ENCODE measurements around the gene FBH1. TPM values are rescaled to one million over a fixed set of nuclear protein-coding genes. Genes with fewer than 3 reads are reported as not detected.

The FBH1 gene
- total and polyA plus RNA-seq, 10 of the 15 experiments (the other 5 are each of a cell fraction or from before 2014, with no cell fraction given) = 6.1 to 67.6 (median 47.2) TPM

- Histone ChIP-seq H3K4me3 (no peak overlapping the region), H2AFZ (ENCODE audit: control insufficient read depth, low read depth, low read length) (no peak overlapping the region), H3K4me2 (ENCODE audit: control insufficient read depth, insufficient read depth) (no peak overlapping the region), H3K4me1 (ENCODE audit: control insufficient read depth, insufficient read depth, low read length) (no peaks in the 10 kb centered on the region), H3K9me3 (replicated peaks; ENCODE audit: control insufficient read depth, insufficient read depth, low read length) (no peaks in the 10 kb centered on the region), H3K36me3 (ENCODE audit: control insufficient read depth in 2 of 2, insufficient read depth in 2 of 2, low read length in 1 of 2) (peaks cover 10 to 40% of the 10 kb centered on the region in 2 experiments), H4K20me1 (ENCODE audit: control insufficient read depth, insufficient read depth) (no peaks in the 10 kb centered on the region), H3K9ac (ENCODE audit: control insufficient read depth, insufficient read depth, low read length) (no peak overlapping the region), H3K27me3 (replicated peaks in 1 of 2; ENCODE audit: control insufficient read depth in 2 of 2, insufficient read depth in 2 of 2, low read length in 1 of 2) (no peaks in the 10 kb centered on the region), H3K79me2 (ENCODE audit: control insufficient read depth, insufficient read depth, low read length) (no peaks in the 10 kb centered on the region), H3K27ac (ENCODE audit: control insufficient read depth, insufficient read depth) (no peak overlapping the region)
- no peak for FAIRE-seq
- no peak for ATAC-seq
- SMC1A ChIA-PET (ENCODE audit: uncharacterized antibody, unreplicated experiment) = interaction anchor here (0.6 kb wide), 1 partner anchor 48 kb away, joined by 3 read pairs; the partner anchor contains the start of gene IL15RA
- intact Hi-C loops (cut with micrococcal nuclease; ENCODE audit: unreplicated experiment) = no loop called here
- CTCF ChIA-PET = no interaction called here
- no peak for DNase-seq (ENCODE audit: low read depth, low spot score)
- POLR2A ChIA-PET = no interaction called here
- WGBS (ENCODE audit: insufficient coverage, insufficient replicate concordance, low lambda C conversion rate, missing lambda C conversion rate) = 76% methylated on average over 8 of the region's 8 CpGs
- TF ChIP-seq CBFB (IDR thresholded peaks at IDR 0.05; ENCODE audit: low read depth) = no peak
- TF ChIP-seq SMC3 (IDR thresholded peaks at IDR 0.05; ENCODE audit: borderline replicate concordance, low read length) = no peak
- TF ChIP-seq TCF3 (IDR thresholded peaks at IDR 0.05; ENCODE audit: borderline replicate concordance, insufficient read depth, low read depth, low read length) = no peak
- TF ChIP-seq NFYA (IDR thresholded peaks at IDR 0.05; ENCODE audit: borderline replicate concordance, low read depth, low read length) = no peak
- TF ChIP-seq RELA (IDR thresholded peaks at IDR 0.05; ENCODE audit: borderline replicate concordance, partially characterized antibody) = no peak
- TF ChIP-seq TAF1 (IDR thresholded peaks at IDR 0.05; ENCODE audit: borderline replicate concordance, low read depth, low read length) = no peak
- TF ChIP-seq TCF12 (IDR thresholded peaks at IDR 0.05; ENCODE audit: low read depth, low read length) = no peak
- no peak for TF ChIP-seq RELB (IDR thresholded peaks at IDR 0.05; ENCODE audit: low read depth)
- no peak for TF ChIP-seq SIX5 (IDR thresholded peaks at IDR 0.05; ENCODE audit: low read depth, low read length, severe bottlenecking)
- no peak for TF ChIP-seq SIN3A (IDR thresholded peaks at IDR 0.05; ENCODE audit: low read depth, low read length)
- no peak for TF ChIP-seq SRF (IDR thresholded peaks at IDR 0.05; ENCODE audit: low read depth in 2 of 2, low read length in 2 of 2)
- TF ChIP-seq ZNF24 (IDR thresholded peaks at IDR 0.05) = no peak
- no peak for TF ChIP-seq ELK1 (IDR thresholded peaks at IDR 0.05; ENCODE audit: low read depth, low read length)
- no peak for TF ChIP-seq IRF5 (IDR thresholded peaks at IDR 0.05; ENCODE audit: borderline replicate concordance)
- no peak for TF ChIP-seq GABPA (IDR thresholded peaks at IDR 0.05; ENCODE audit: low read depth)
- no peak for TF ChIP-seq SP1 (IDR thresholded peaks at IDR 0.05; ENCODE audit: low read depth, low read length)
- no peak for TF ChIP-seq NRF1 (conservative IDR thresholded peaks at IDR 0.05; ENCODE audit: low read depth, low read length)
- BruUV-seq (replicated peaks) = no TSS peak
- RAD21 ChIA-PET (ENCODE audit: unreplicated experiment) = no interaction called here
- in situ Hi-C loops (cut with MboI) = no loop called here
These were observed 39.4 kb downstream of the FBH1 start for GRCh38 chr10:5929442-5929841.

Measured in GM12878 (cell line).